A673 (cell line): ENCODE data around the gene SEC23A.
"Not testable (repeated sequence)": the region's sequence is repeated elsewhere in the genome, so short reads cannot be mapped to it uniquely, and the experiment has no call there.

ENCODE experiments used
- CTCF ChIP-seq: fragments of 300-800, 200-600 bp; sonication (generic); conservative IDR thresholded peaks from 2 replicates; pipeline ENCODE4 v1.5.1; 2017; ENCODE audit warnings: low read depth, mild to moderate bottlenecking, antibody characterized with exemption, low read length, moderate library complexity, mixed read lengths
- EZH2 ChIP-seq: fragments of 200-600 bp; sonication (generic); IDR thresholded peaks from 2 replicates; pipeline ENCODE4 v1.6.1; 2017; ENCODE audit warnings: borderline replicate concordance, low read depth, mild to moderate bottlenecking, mixed read lengths, antibody characterized with exemption, low read length; ENCODE audit not compliant: poor library complexity, severe bottlenecking

DNA sequence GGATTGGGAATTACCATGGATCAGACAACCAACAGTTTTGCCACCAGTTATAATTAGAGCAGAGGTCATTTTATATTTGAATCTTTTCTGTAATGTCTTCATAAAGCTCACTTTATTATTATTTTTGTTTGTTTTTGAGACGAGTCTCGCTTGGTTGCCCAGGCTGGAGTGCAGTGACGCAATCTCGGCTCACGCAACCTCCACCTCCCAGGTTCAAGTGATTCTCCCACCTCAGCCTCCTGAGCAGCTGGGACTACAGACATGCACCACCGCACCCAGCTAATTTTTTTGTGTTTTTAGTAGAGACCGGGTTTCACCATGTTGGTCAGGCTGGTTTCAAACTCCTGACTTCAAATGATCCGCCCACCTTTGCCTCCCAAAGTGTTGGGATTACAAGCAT lies 34.8 kb upstream of the SEC23A start:
- TF ChIP-seq CTCF, EZH2: not testable (repeated sequence)
